ENCODE data around the gene PDE10A.

PDE10A gene

GRCh38 chr6:165686596-165687365, 23.7 kb upstream of the PDE10A start:
- H3K4me1 Mint-ChIP-seq = no peaks in the 10 kb centered on the region
- no peaks in the 10 kb centered on the region for H3K27me3 Mint-ChIP-seq
- no peak overlapping the region for H3K4me3 Mint-ChIP-seq
- DNase-seq (no peak), ATAC-seq (no peak)
- H3K9me3 Mint-ChIP-seq = peaks cover 0 to 19% of the 10 kb centered on the region in 2 donors
- H3K27ac Mint-ChIP-seq = no peak overlapping the region

- H3K27me3 Mint-ChIP-seq = no peaks in the 10 kb centered on the region
- H3K9me3 Mint-ChIP-seq = peaks cover 0 to 15% of the 10 kb centered on the region in 2 donors
- no peak overlapping the region for H3K4me3 Mint-ChIP-seq
- DNase-seq = no peak
- H3K27ac Mint-ChIP-seq = no peak overlapping the region
- no peaks in the 10 kb centered on the region for H3K4me1 Mint-ChIP-seq
- no peak for ATAC-seq
Measured at GRCh38 chr6:165685302-165685701, 22.3 kb upstream of the PDE10A start.

GRCh38 chr6:165684333-165684732, 21.3 kb upstream of the PDE10A start:
- DNase-seq (no peak), ATAC-seq (no peak)
- Mint-ChIP-seq H3K4me1 (no peaks in the 10 kb centered on the region), H3K9me3 (peaks cover 0 to 7% of the 10 kb centered on the region in 2 donors), H3K4me3 (no peak overlapping the region), H3K27ac (peak overlapping the region in 1 of 2 donors; percentile 45), H3K27me3 (no peaks in the 10 kb centered on the region)

GRCh38 chr6:165680975-165681374, 17.9 kb upstream of the PDE10A start:
- ATAC-seq = no peak
- Mint-ChIP-seq H3K9me3 (peaks cover 6 to 19% of the 10 kb centered on the region in 2 donors), H3K4me3 (no peak overlapping the region), H3K27ac (no peak overlapping the region), H3K27me3 (no peaks in the 10 kb centered on the region), H3K4me1 (no peaks in the 10 kb centered on the region)
- DNase-seq = no peak

- Mint-ChIP-seq H3K27me3 (no peaks in the 10 kb centered on the region), H3K4me1 (no peaks in the 10 kb centered on the region), H3K4me3 (no peak overlapping the region), H3K9me3 (peaks cover 6 to 19% of the 10 kb centered on the region in 2 donors), H3K27ac (no peak overlapping the region)
- ATAC-seq = no peak
- DNase-seq = no peak
Measured at GRCh38 chr6:165679326-165679725, 16.3 kb upstream of the PDE10A start.

GRCh38 chr6:165678904-165679303, 15.9 kb upstream of the PDE10A start:
- Mint-ChIP-seq H3K9me3 (peaks cover 6 to 18% of the 10 kb centered on the region in 2 donors), H3K27ac (no peak overlapping the region), H3K27me3 (no peaks in the 10 kb centered on the region), H3K4me1 (no peaks in the 10 kb centered on the region), H3K4me3 (no peak overlapping the region)
- no peak for ATAC-seq
- DNase-seq = no peak

- Mint-ChIP-seq H3K27ac (no peak overlapping the region), H3K4me3 (no peak overlapping the region), H3K4me1 (no peaks in the 10 kb centered on the region), H3K27me3 (no peaks in the 10 kb centered on the region), H3K9me3 (peaks cover 6 to 14% of the 10 kb centered on the region in 2 donors)
- ATAC-seq (no peak), DNase-seq (no peak)
Measured at GRCh38 chr6:165678429-165678828, 15.4 kb upstream of the PDE10A start.

- ATAC-seq (no peak), DNase-seq (no peak)
- H3K4me3 Mint-ChIP-seq = no peak overlapping the region
- peaks cover 10 to 14% of the 10 kb centered on the region in 2 donors for H3K9me3 Mint-ChIP-seq
- H3K4me1 Mint-ChIP-seq = no peaks in the 10 kb centered on the region
- H3K27ac Mint-ChIP-seq = no peak overlapping the region
- H3K27me3 Mint-ChIP-seq = no peaks in the 10 kb centered on the region
Measured at GRCh38 chr6:165677091-165677490, 14.1 kb upstream of the PDE10A start.

- Mint-ChIP-seq H3K9me3 (peaks cover 10 to 14% of the 10 kb centered on the region in 2 donors), H3K27me3 (peaks cover 1% of the 10 kb centered on the region), H3K27ac (no peak overlapping the region), H3K4me1 (no peaks in the 10 kb centered on the region), H3K4me3 (no peak overlapping the region)
- ATAC-seq (no peak), DNase-seq (no peak)
Measured at GRCh38 chr6:165676435-165677068, 13.5 kb upstream of the PDE10A start.

GRCh38 chr6:165675120-165675519, 12.1 kb upstream of the PDE10A start:
- Mint-ChIP-seq H3K4me1 (no peaks in the 10 kb centered on the region), H3K9me3 (peaks cover 10 to 14% of the 10 kb centered on the region in 2 donors), H3K27ac (no peak overlapping the region), H3K27me3 (peaks cover 9% of the 10 kb centered on the region), H3K4me3 (no peak overlapping the region)
- DNase-seq (no peak), ATAC-seq (no peak)

GRCh38 chr6:165674155-165675029, 11.4 kb upstream of the PDE10A start:
- DNase-seq = no peak
- Mint-ChIP-seq H3K9me3 (peaks cover 10 to 14% of the 10 kb centered on the region in 2 donors), H3K27ac (no peak overlapping the region), H3K4me1 (no peaks in the 10 kb centered on the region), H3K27me3 (peaks cover 9% of the 10 kb centered on the region), H3K4me3 (no peak overlapping the region)
- no peak for ATAC-seq

- Mint-ChIP-seq H3K4me3 (no peak overlapping the region), H3K9me3 (peaks cover 0 to 5% of the 10 kb centered on the region in 2 donors), H3K27me3 (peaks cover 23% of the 10 kb centered on the region), H3K4me1 (no peaks in the 10 kb centered on the region), H3K27ac (no peak overlapping the region)
- no peak for DNase-seq
- no peak for ATAC-seq
Measured at GRCh38 chr6:165671222-165671768, 8.3 kb upstream of the PDE10A start.

GRCh38 chr6:165668951-165669350, 5.9 kb upstream of the PDE10A start:
- H3K4me1 Mint-ChIP-seq = peaks cover 5% of the 10 kb centered on the region
- ATAC-seq = no peak
- no peak for DNase-seq

GRCh38 chr6:165665384-165665672, 2.3 kb upstream of the PDE10A start:
- Mint-ChIP-seq H3K4me1 (peaks cover 17% of the 10 kb centered on the region), H3K27ac (no peak overlapping the region), H3K4me3 (no peak overlapping the region), H3K27me3 (peaks cover 54% of the 10 kb centered on the region), H3K9me3 (no peaks in the 10 kb centered on the region)
- ATAC-seq (no peak), DNase-seq (no peak)

More at GRCh38 chr6:165668951-165669350, 5.9 kb upstream of the PDE10A start:
- Mint-ChIP-seq H3K27ac (no peak overlapping the region), H3K9me3 (peaks cover 0 to 5% of the 10 kb centered on the region in 2 donors), H3K4me3 (no peak overlapping the region), H3K27me3 (peaks cover 42% of the 10 kb centered on the region)

- H3K4me3 Mint-ChIP-seq = peak overlapping the region in 1 of 2 donors; percentile 16
- H3K27me3 Mint-ChIP-seq = peaks cover 60% of the 10 kb centered on the region
- no peak for ATAC-seq
- H3K9me3 Mint-ChIP-seq = no peaks in the 10 kb centered on the region
- DNase-seq = no peak
- H3K27ac Mint-ChIP-seq = no peak overlapping the region
- H3K4me1 Mint-ChIP-seq = peaks cover 17% of the 10 kb centered on the region
Measured at GRCh38 chr6:165664559-165665383, 1.7 kb upstream of the PDE10A start.
